Measurements from ENCODE around the gene DCLK3. TPM values are rescaled to one million over a fixed set of nuclear protein-coding genes. Genes with fewer than 3 reads are reported as not detected.

Gene DCLK3
- total RNA-seq, 1 donor, result not detected

- no peak for TF ChIP-seq CTCF (IDR thresholded peaks at IDR 0.05; ENCODE audit: insufficient read depth, low read depth, low read length)
- no peak overlapping the region for H3K4me3 ChIP-seq (ENCODE audit: low read depth, low read length)
- DNase-seq (ENCODE audit: low read depth), result no peak
These were observed 38.9 kb upstream of the DCLK3 start for GRCh38 chr3:36803091-36803791.

- no peak for DNase-seq (ENCODE audit: low read depth)
- no peak for TF ChIP-seq CTCF (IDR thresholded peaks at IDR 0.05; ENCODE audit: insufficient read depth, low read depth, low read length)
- H3K4me3 ChIP-seq (ENCODE audit: low read depth, low read length), result no peak overlapping the region
These were observed 36.3 kb upstream of the DCLK3 start for GRCh38 chr3:36800533-36801116.

DNA sequence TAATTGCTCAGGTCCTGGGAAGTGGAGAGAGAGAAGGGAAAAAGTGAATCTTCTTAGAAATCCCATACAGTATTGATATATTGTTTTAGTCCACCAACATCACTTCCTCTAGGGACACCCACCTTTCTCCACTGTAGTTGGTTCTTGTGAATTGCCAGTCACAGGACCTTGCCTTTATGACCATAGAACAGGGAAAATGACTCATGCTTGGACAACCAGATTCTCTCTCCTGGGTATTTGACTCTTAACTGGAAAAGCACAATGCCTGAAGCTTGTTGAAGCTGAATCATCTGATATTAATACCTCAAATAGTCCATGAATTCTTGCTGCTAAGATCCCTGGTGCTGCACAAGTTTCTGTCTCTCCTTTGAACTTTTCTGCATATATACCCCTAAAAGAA lies 32.5 kb upstream of the DCLK3 start:
- no peak for TF ChIP-seq CTCF (IDR thresholded peaks at IDR 0.05; ENCODE audit: insufficient read depth, low read depth, low read length)
- no peak for DNase-seq (ENCODE audit: low read depth)
- no peak overlapping the region for H3K4me3 ChIP-seq (ENCODE audit: low read depth, low read length)

DNA sequence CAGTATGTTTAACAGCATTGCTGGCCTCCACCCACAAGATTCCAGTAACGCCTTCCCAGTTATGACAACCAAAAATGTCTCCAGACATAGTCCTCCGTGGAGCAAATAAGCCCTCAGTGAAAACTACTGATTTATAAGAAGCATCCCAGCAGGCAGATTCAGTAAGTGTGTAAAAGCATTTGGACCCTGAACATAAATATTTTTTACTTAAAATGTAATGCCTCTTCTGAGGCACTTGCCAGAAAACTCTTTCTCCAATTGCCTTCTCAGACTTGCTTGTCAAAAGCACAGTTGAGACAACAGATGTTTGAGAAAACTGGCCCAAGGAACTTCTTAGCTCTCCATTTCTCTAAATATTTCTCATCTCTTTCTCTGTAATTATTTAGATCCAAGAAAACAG lies 31.8 kb upstream of the DCLK3 start:
- no peak for DNase-seq (ENCODE audit: low read depth)
- no peak for TF ChIP-seq CTCF (IDR thresholded peaks at IDR 0.05; ENCODE audit: insufficient read depth, low read depth, low read length)
- no peak overlapping the region for H3K4me3 ChIP-seq (ENCODE audit: low read depth, low read length)

GRCh38 chr3:36795622-36796021 lies 31.3 kb upstream of the DCLK3 start:
- no peak for TF ChIP-seq CTCF (IDR thresholded peaks at IDR 0.05; ENCODE audit: insufficient read depth, low read depth, low read length)
- DNase-seq (ENCODE audit: low read depth), result no peak
- H3K4me3 ChIP-seq (ENCODE audit: low read depth, low read length), result no peak overlapping the region

- no peak overlapping the region for H3K4me3 ChIP-seq (ENCODE audit: low read depth, low read length)
- DNase-seq (ENCODE audit: low read depth), result peak; percentile 36
These were observed 28.0 kb upstream of the DCLK3 start for GRCh38 chr3:36792342-36792741.

More at GRCh38 chr3:36792342-36792741, 28.0 kb upstream of the DCLK3 start:
- peak; percentile 56 for TF ChIP-seq CTCF (IDR thresholded peaks at IDR 0.05; ENCODE audit: insufficient read depth, low read depth, low read length)

Data from fibroblast of villous mesenchyme (primary cell).